ENCODE data around the gene DUSP14.
"Not testable (repeated sequence)": the region's sequence is repeated elsewhere in the genome, so short reads cannot be mapped to it uniquely, and the experiment has no call there.

Gene DUSP14

GRCh38 chr17:37503148-37503547, 13.5 kb downstream of the DUSP14 start:
- DNase-seq (ENCODE audit: insufficient read length), result no peak
- no peak for FAIRE-seq
- no peak for TF ChIP-seq POLR2AphosphoS5 (IDR thresholded peaks at IDR 0.05; ENCODE audit: low read depth, low read length)

GRCh38 chr17:37505333-37505732, 15.6 kb downstream of the DUSP14 start:
- FAIRE-seq (no peak), DNase-seq (ENCODE audit: insufficient read length) (no peak)
- no peak for TF ChIP-seq POLR2AphosphoS5 (IDR thresholded peaks at IDR 0.05; ENCODE audit: low read depth, low read length)
- no peak for TF ChIP-seq POLR2A (IDR thresholded peaks at IDR 0.05; ENCODE audit: low read depth, low read length)
- no peak for TF ChIP-seq TAF1 (IDR thresholded peaks at IDR 0.05; ENCODE audit: borderline replicate concordance, low read depth, low read length)

GRCh38 chr17:37506678-37507077, 17.0 kb downstream of the DUSP14 start:
- FAIRE-seq, result no peak
- TF ChIP-seq TAF1 (IDR thresholded peaks at IDR 0.05; ENCODE audit: borderline replicate concordance, low read depth, low read length) (no peak), POLR2AphosphoS5 (IDR thresholded peaks at IDR 0.05; ENCODE audit: low read depth, low read length) (no peak), POLR2A (IDR thresholded peaks at IDR 0.05; ENCODE audit: low read depth, low read length) (no peak)

GRCh38 chr17:37507111-37507510, 17.4 kb downstream of the DUSP14 start:
- TF ChIP-seq POLR2A (IDR thresholded peaks at IDR 0.05; ENCODE audit: low read depth, low read length), result no peak
- no peak for TF ChIP-seq TAF1 (IDR thresholded peaks at IDR 0.05; ENCODE audit: borderline replicate concordance, low read depth, low read length)
- TF ChIP-seq POLR2AphosphoS5 (IDR thresholded peaks at IDR 0.05; ENCODE audit: low read depth, low read length), result no peak
- FAIRE-seq, result no peak
- DNase-seq (ENCODE audit: insufficient read length), result no peak

More at GRCh38 chr17:37506678-37507077, 17.0 kb downstream of the DUSP14 start:
- no peak for DNase-seq (ENCODE audit: insufficient read length)

GRCh38 chr17:37510056-37510455, 20.4 kb downstream of the DUSP14 start:
- FAIRE-seq (no peak), DNase-seq (ENCODE audit: insufficient read length) (no peak)
- no peak for TF ChIP-seq POLR2AphosphoS5 (IDR thresholded peaks at IDR 0.05; ENCODE audit: low read depth, low read length)
- TF ChIP-seq TAF1 (IDR thresholded peaks at IDR 0.05; ENCODE audit: borderline replicate concordance, low read depth, low read length), result no peak
- no peak for TF ChIP-seq POLR2A (IDR thresholded peaks at IDR 0.05; ENCODE audit: low read depth, low read length)

- not testable (repeated sequence) for DNase-seq (ENCODE audit: insufficient read length); FAIRE-seq
Measured at GRCh38 chr17:37511642-37512041, 22.0 kb downstream of the DUSP14 start.

- FAIRE-seq, result no peak
- TF ChIP-seq POLR2A (IDR thresholded peaks at IDR 0.05; ENCODE audit: low read depth, low read length) (no peak), TAF1 (IDR thresholded peaks at IDR 0.05; ENCODE audit: borderline replicate concordance, low read depth, low read length) (no peak), POLR2AphosphoS5 (IDR thresholded peaks at IDR 0.05; ENCODE audit: low read depth, low read length) (no peak)
Measured at GRCh38 chr17:37512442-37513068, 22.9 kb downstream of the DUSP14 start.

GRCh38 chr17:37513711-37514110, 24.0 kb downstream of the DUSP14 start:
- TF ChIP-seq TAF1 (IDR thresholded peaks at IDR 0.05; ENCODE audit: borderline replicate concordance, low read depth, low read length), result no peak
- no peak for TF ChIP-seq POLR2AphosphoS5 (IDR thresholded peaks at IDR 0.05; ENCODE audit: low read depth, low read length)
- no peak for TF ChIP-seq POLR2A (IDR thresholded peaks at IDR 0.05; ENCODE audit: low read depth, low read length)
- DNase-seq (ENCODE audit: insufficient read length) (no peak), FAIRE-seq (no peak)

More at GRCh38 chr17:37512442-37513068, 22.9 kb downstream of the DUSP14 start:
- DNase-seq (ENCODE audit: insufficient read length), result no peak

- DNase-seq (ENCODE audit: insufficient read length) (no peak), FAIRE-seq (no peak)
- TF ChIP-seq POLR2AphosphoS5 (IDR thresholded peaks at IDR 0.05; ENCODE audit: low read depth, low read length) (no peak), POLR2A (IDR thresholded peaks at IDR 0.05; ENCODE audit: low read depth, low read length) (no peak), TAF1 (IDR thresholded peaks at IDR 0.05; ENCODE audit: borderline replicate concordance, low read depth, low read length) (no peak)
Measured at GRCh38 chr17:37516127-37516571, 26.5 kb downstream of the DUSP14 start.

- no peak for TF ChIP-seq TAF1 (IDR thresholded peaks at IDR 0.05; ENCODE audit: borderline replicate concordance, low read depth, low read length)
- TF ChIP-seq POLR2AphosphoS5 (IDR thresholded peaks at IDR 0.05; ENCODE audit: low read depth, low read length), result no peak
- TF ChIP-seq POLR2A (IDR thresholded peaks at IDR 0.05; ENCODE audit: low read depth, low read length), result no peak
- FAIRE-seq, result no peak
- no peak for DNase-seq (ENCODE audit: insufficient read length)
Measured at GRCh38 chr17:37517881-37518280, 28.2 kb downstream of the DUSP14 start.

GRCh38 chr17:37518826-37519225, 29.1 kb downstream of the DUSP14 start:
- TF ChIP-seq POLR2A (IDR thresholded peaks at IDR 0.05; ENCODE audit: low read depth, low read length) (no peak), POLR2AphosphoS5 (IDR thresholded peaks at IDR 0.05; ENCODE audit: low read depth, low read length) (no peak), TAF1 (IDR thresholded peaks at IDR 0.05; ENCODE audit: borderline replicate concordance, low read depth, low read length) (no peak)
- FAIRE-seq, result no peak
- no peak for DNase-seq (ENCODE audit: insufficient read length)

GRCh38 chr17:37519251-37519985, 29.7 kb downstream of the DUSP14 start:
- DNase-seq (ENCODE audit: insufficient read length) (no peak), FAIRE-seq (no peak)
- TF ChIP-seq POLR2A (IDR thresholded peaks at IDR 0.05; ENCODE audit: low read depth, low read length), result no peak
- no peak for TF ChIP-seq POLR2AphosphoS5 (IDR thresholded peaks at IDR 0.05; ENCODE audit: low read depth, low read length)
- no peak for TF ChIP-seq TAF1 (IDR thresholded peaks at IDR 0.05; ENCODE audit: borderline replicate concordance, low read depth, low read length)
